Right cardiac atrium (tissue), 5 donors: ENCODE results near the gene IP6K2. TPM values are rescaled to one million over a fixed set of nuclear protein-coding genes. Genes with fewer than 3 reads are reported as not detected.
A peak's percentile ranks its signal among the peaks of the same experiment; 100 is the strongest.
"Not testable (repeated sequence)": the region's sequence is repeated elsewhere in the genome, so short reads cannot be mapped to it uniquely, and the experiment has no call there.

Source experiments
- ATAC-seq, 2 donors: fragments of 200-7000 bp; cut with Tn5 transposase; one replicate each; pipeline versions ENCODE4 v1.8.0 to v1.9.1; 2020; ENCODE audit warnings: moderate library complexity in 2 of 2, mild to moderate bottlenecking in 1 of 2
- DNase-seq, 3 donors: peaks; one replicate each; pipeline ENCODE4 v3.0.0-alpha.2; 2020
- H3K27ac ChIP-seq: one replicate; pipeline ENCODE4 v1.5.1; 2013; ENCODE audit warnings: mild to moderate bottlenecking, low read length, control low read depth, moderate library complexity
- H3K27me3 ChIP-seq: one replicate; pipeline ENCODE4 v1.6.1; 2013; ENCODE audit not compliant: control insufficient read depth, insufficient read depth
- H3K4me1 ChIP-seq: one replicate; pipeline ENCODE4 v1.6.1; 2013; ENCODE audit warnings: low read length; ENCODE audit not compliant: control insufficient read depth, insufficient read depth
- H3K4me3 ChIP-seq: one replicate; pipeline ENCODE4 v1.5.1; 2013; ENCODE audit warnings: low read length, control low read depth
- H3K9me3 ChIP-seq: one replicate; pipeline ENCODE4 v1.6.1; 2013; ENCODE audit warnings: low read length; ENCODE audit not compliant: control insufficient read depth
- WGBS: extraction: QIAGEN DNeasy Blood & Tissue Kit; methylation state at CpG from one replicate; pipeline ENCODE4 v1.1.7; 2013; 5-methylcytosine and 5-hydroxymethylcytosine counted together
- intact Hi-C, 4 donors: fragments of 100-400 bp; cut with DNase I; formaldehyde crosslinking; loops; one replicate each; pipeline versions ENCODE4 v1.11.0 to v1.14.0; 2022 to 2023
- long read RNA-seq, 4 donors: library from polyadenylated mRNA; unstranded; transcript quantifications; one replicate each; pipeline ENCODE4 v2.0.0, GENCODE V29; 2020 to 2021
- polyA plus RNA-seq: library from polyadenylated mRNA; stranded (reverse); fragments of 200-250 nt; gene quantifications from one replicate; pipeline ENCODE4 v1.2.3, GENCODE V29; 2013
- total RNA-seq, 4 donors: library from RNA; stranded (reverse); fragmentation: NEBNext Ultra II Directional; extraction: Animal tissue kit (Norgen Biotek cat#: 25700); gene quantifications; one replicate each; pipeline ENCODE4 v1.2.1, GENCODE V29; 2021
- donor health status: healthy with polysubstance abuse.
- donor health status: DM: no; HTN: yes; CAD: no.
- donor health status: DM: no; HTN: no; CAD: no.
- donor health status: DM: no; HTN: yes; CAD: no; lungs with severe emphysema.
- donor health status: DM: yes; HTN: yes; CAD: no.

The IP6K2 gene, protein sequence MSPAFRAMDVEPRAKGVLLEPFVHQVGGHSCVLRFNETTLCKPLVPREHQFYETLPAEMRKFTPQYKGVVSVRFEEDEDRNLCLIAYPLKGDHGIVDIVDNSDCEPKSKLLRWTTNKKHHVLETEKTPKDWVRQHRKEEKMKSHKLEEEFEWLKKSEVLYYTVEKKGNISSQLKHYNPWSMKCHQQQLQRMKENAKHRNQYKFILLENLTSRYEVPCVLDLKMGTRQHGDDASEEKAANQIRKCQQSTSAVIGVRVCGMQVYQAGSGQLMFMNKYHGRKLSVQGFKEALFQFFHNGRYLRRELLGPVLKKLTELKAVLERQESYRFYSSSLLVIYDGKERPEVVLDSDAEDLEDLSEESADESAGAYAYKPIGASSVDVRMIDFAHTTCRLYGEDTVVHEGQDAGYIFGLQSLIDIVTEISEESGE
- total RNA-seq (10 to 100 TPM; 21.2 to 43.2 (median 33.8) TPM), polyA plus RNA-seq (57.8 TPM)
- long read RNA-seq, donor 1, transcript IP6K2-201 (6 exons, 1,775 nt): major isoform, 11 of 52 reads
- long read RNA-seq, donor 1, partial matches to known transcripts: 16 of 52 reads
- long read RNA-seq, donor 1, other reads (novel, unspliced or antisense): 22 of 52 reads
- long read RNA-seq, donor 2, partial matches to known transcripts: 14 of 35 reads
- long read RNA-seq, donor 2, other reads (novel, unspliced or antisense): 18 of 35 reads
- long read RNA-seq, donor 3, transcript IP6K2-221 (2 exons, 1,673 nt): minor isoform, 6 of 97 reads
- long read RNA-seq, donor 3, transcript IP6K2-201 (6 exons, 1,775 nt): major isoform, 34 of 97 reads
- long read RNA-seq, donor 3, partial matches to known transcripts: 18 of 97 reads
- long read RNA-seq, donor 3, other reads (novel, unspliced or antisense): 37 of 97 reads
- long read RNA-seq, donor 4, partial matches to known transcripts: 4 of 17 reads
- long read RNA-seq, donor 4, other reads (novel, unspliced or antisense): 8 of 17 reads

- intact Hi-C loops: no loop called here
- Histone ChIP-seq H3K9me3 (no peaks in the 10 kb centered on the region), H3K27me3 (no peaks in the 10 kb centered on the region), H3K4me1 (peaks cover 3% of the 10 kb centered on the region), H3K27ac (peak within 1 kb of the TSS; percentile 79), H3K4me3 (peak within 1 kb of the TSS; percentile 96)
- DNase-seq (peak; percentile 99 to 100 (median 100)), ATAC-seq (peak; percentile 99)
- 3% methylated on average over 38 of the region's 38 CpGs for WGBS
These were observed at the start of gene IP6K2 for GRCh38 chr3:48716982-48717746. Gene IP6K2 (minus strand): TSS chr3:48717221. CDS start chr3:48695291, 21,930 bp downstream.

DNA sequence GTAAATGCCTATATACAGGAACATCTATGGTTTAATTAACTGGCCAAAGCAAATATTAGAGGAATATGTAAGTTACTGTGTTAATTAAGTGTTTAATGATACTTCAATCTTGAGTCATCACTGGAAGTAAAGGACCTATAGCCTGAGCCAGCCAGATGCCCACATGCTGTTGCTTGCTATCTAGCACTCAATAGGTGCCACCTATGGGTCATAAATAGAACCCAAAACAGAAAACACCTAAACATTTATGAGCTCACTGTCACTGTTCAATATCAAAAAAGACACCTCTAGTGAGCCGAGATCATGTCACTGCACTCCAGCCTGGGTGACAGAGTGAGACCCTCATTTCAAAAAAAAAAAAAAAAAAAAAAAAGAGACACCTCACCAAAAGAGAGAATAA, 48.4 kb upstream of the IP6K2 start:
- no peak overlapping the region for H3K27ac ChIP-seq
- ATAC-seq: no peak
- WGBS: 74% methylated on average over 1 of the region's 1 CpG
- H3K4me3 ChIP-seq: no peak overlapping the region
- no peaks in the 10 kb centered on the region for H3K4me1 ChIP-seq
- no peaks in the 10 kb centered on the region for H3K9me3 ChIP-seq
- no peaks in the 10 kb centered on the region for H3K27me3 ChIP-seq
- intact Hi-C loops: no loop called here
- no peak for DNase-seq

DNA sequence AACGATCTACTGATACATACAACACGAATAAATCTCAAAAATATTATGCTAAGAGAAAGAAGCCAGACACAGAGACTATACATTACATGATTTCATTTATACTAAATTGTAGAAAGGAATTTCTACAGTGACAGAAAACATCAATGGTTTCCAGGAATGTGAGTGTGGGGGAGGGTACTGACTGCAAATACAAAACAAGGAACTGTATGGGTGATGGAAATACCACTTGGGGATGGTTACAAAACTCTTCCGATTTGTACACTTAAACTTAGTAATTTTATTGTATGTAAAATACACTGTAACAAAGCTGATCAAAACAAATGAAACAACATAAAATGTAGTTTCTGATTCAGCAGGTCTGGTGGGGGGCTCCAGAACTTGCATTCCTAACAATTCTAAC, 45.8 kb upstream of the IP6K2 start:
- ATAC-seq: no peak
- WGBS: 86% methylated on average over 3 of the region's 3 CpGs
- intact Hi-C loops: no loop called here
- no peaks in the 10 kb centered on the region for H3K27me3 ChIP-seq
- H3K9me3 ChIP-seq: no peaks in the 10 kb centered on the region
- no peak overlapping the region for H3K27ac ChIP-seq
- no peak for DNase-seq
- no peak overlapping the region for H3K4me3 ChIP-seq
- no peaks in the 10 kb centered on the region for H3K4me1 ChIP-seq

DNA sequence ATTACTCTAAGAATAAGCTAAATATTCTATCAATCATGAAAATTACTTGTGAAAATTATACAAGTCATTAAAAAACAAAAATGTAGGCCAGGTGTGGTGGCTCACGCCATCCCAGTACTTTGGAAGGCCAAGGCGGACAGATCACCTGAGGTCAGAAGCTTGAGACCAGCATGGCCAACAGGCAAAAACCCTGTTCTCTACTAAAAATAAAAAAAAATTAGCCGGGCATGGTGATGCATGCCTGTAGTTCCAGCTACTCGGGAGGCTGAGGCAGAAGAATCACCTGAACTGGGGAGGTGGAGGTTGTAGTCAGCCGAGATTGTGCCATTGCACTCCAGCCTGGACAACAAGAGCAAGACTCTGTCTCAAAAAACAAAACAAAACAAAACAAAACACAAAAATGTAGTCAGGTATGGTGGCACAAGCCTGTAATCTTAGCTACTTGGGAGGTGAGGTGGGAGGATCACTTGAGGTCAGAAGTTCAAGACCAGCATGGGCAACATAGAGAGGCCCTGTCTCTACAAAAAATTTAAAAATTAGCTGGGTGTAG, 43.0 kb upstream of the IP6K2 start:
- 96% methylated on average over 5 of the region's 5 CpGs for WGBS
- intact Hi-C loops: not testable (repeated sequence)

DNA sequence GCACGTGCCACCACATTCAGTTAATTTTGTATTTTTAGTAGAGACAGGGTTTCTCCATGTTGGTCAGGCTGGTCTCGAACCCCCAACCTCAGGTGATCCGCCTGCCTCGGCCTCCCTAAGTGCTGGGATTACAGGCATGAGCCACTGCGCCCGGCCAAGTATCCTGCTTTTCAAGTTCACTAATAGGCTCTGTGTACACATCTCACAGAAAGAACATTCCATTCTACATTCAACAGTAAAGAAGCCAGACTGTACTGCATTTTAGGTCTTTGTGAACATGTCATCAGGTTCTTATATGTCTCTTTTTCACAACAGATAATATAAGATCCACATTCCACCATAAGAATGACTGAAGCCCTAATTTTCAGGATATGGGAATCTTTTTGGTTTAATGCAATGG, 42.5 kb upstream of the IP6K2 start:
- ATAC-seq, H3K4me3 ChIP-seq, H3K9me3 ChIP-seq, intact Hi-C loops, H3K4me1 ChIP-seq, H3K27me3 ChIP-seq, H3K27ac ChIP-seq, DNase-seq: not testable (repeated sequence)
- 97% methylated on average over 6 of the region's 6 CpGs for WGBS

More for the DNA sequence above, 43.0 kb upstream of the IP6K2 start:
- not testable (repeated sequence) for H3K4me3 ChIP-seq, ATAC-seq, DNase-seq, H3K27ac ChIP-seq, H3K27me3 ChIP-seq, H3K4me1 ChIP-seq, H3K9me3 ChIP-seq

GRCh38 chr3:48759071-48759470, 42.0 kb upstream of the IP6K2 start:
- intact Hi-C loops: no loop called here
- DNase-seq (no peak), ATAC-seq (no peak)
- H3K4me1 ChIP-seq: no peaks in the 10 kb centered on the region
- WGBS: 97% methylated on average over 4 of the region's 4 CpGs
- H3K27ac ChIP-seq: no peak overlapping the region
- no peak overlapping the region for H3K4me3 ChIP-seq
- no peaks in the 10 kb centered on the region for H3K9me3 ChIP-seq
- H3K27me3 ChIP-seq: no peaks in the 10 kb centered on the region

GRCh38 chr3:48756640-48757039, 39.6 kb upstream of the IP6K2 start:
- no peaks in the 10 kb centered on the region for H3K4me1 ChIP-seq
- WGBS: 90% methylated on average over 5 of the region's 5 CpGs
- ATAC-seq: no peak
- no peaks in the 10 kb centered on the region for H3K9me3 ChIP-seq
- H3K27ac ChIP-seq: no peak overlapping the region
- H3K4me3 ChIP-seq: no peak overlapping the region
- no peak for DNase-seq
- no peaks in the 10 kb centered on the region for H3K27me3 ChIP-seq
- intact Hi-C loops: no loop called here

DNA sequence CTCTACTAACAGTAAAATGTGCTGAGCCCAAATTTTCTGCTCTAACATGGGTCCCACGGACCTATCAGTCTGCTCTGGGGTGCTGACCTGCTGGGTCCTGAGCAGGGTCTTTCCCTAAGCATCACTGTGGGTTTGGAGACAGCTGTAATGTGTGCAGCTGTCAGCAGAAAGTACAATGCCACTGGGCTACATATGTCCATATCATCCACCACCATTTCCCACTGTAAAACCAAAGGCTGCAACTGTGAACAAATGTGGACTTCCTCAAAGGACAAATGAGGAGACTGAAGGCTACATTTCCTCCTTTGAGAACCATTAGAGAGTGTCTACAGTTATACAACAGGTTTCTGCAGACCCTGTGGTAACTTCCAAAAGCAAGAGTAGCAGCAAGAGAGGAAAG, 33.8 kb upstream of the IP6K2 start:
- no peak overlapping the region for H3K27ac ChIP-seq
- ATAC-seq (no peak), DNase-seq (no peak)
- 45% methylated on average over 1 of the region's 1 CpG for whole genome bisulfite sequencing
- no peaks in the 10 kb centered on the region for H3K27me3 ChIP-seq
- intact Hi-C loops: no loop called here
- no peak overlapping the region for H3K4me3 ChIP-seq
- no peaks in the 10 kb centered on the region for H3K9me3 ChIP-seq
- peaks cover 12% of the 10 kb centered on the region for H3K4me1 ChIP-seq

DNA sequence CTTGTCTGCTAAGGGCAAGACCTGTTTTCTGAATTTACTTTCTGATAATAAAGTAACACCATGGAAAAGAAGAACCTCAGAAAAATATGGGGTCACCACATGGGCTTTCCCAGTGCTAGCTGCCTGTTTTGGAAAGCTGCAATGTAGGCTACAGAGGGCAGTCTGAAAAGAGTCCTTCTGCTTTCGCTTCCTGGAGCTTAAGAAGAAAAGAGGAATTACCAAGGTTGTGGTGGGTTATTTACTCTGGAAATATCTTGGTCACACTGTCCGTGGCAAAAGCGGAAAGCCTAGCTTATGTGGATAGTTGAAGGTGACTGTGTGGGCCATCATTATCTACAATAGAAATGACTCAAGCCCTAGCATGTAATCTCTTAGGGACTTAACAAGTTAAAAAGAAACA, 31.7 kb upstream of the IP6K2 start:
- H3K27ac ChIP-seq: peak overlapping the region; percentile 75
- intact Hi-C loops: no loop called here
- no peaks in the 10 kb centered on the region for H3K9me3 ChIP-seq
- no peak for DNase-seq
- no peak overlapping the region for H3K4me3 ChIP-seq
- no peaks in the 10 kb centered on the region for H3K27me3 ChIP-seq
- no peak for ATAC-seq
- 93% methylated on average over 3 of the region's 3 CpGs for WGBS
- H3K4me1 ChIP-seq: peaks cover 14% of the 10 kb centered on the region

GRCh38 chr3:48747706-48748105, 30.7 kb upstream of the IP6K2 start:
- Histone ChIP-seq H3K27ac (peak overlapping the region; percentile 96), H3K4me3 (no peak overlapping the region), H3K4me1 (peaks cover 14% of the 10 kb centered on the region), H3K9me3 (no peaks in the 10 kb centered on the region), H3K27me3 (no peaks in the 10 kb centered on the region)
- peak; percentile 41 to 52 for ATAC-seq
- 18% methylated on average over 4 of the region's 4 CpGs for WGBS
- DNase-seq: peak; percentile 27 to 67 (median 59)
- intact Hi-C loops: no loop called here
